AG08395 (cell line): ENCODE data around the gene MYH7.
"Not testable (repeated sequence)": the region's sequence is repeated elsewhere in the genome, so short reads cannot be mapped to it uniquely, and the experiment has no call there.

Experiments used
- DNase-seq: peaks from one replicate; pipeline ENCODE4 v3.0.0; 2012; ENCODE audit warnings: mixed read lengths, low spot score

Gene MYH7

DNA sequence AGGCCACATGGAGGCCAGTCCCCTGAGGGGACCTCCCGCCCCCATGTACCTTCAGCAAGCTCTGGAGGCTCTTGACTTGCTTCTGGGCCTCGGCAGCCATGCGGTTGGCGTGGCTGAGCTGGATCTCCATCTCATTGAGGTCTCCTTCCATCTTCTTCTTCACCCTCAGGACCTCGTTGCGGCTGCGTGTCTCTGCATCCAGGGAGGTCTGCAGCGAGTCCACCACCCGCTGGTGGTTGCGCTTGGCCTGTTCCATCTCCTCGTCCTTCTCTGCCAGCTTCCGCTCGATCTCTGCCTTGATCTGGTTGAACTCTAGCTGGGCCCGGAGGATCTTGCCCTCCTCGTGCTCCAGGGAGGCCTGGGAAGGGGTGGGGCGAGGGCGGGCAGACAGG lies 49.2 kb downstream of the MYH7 start:
- not testable (repeated sequence) for DNase-seq

DNA sequence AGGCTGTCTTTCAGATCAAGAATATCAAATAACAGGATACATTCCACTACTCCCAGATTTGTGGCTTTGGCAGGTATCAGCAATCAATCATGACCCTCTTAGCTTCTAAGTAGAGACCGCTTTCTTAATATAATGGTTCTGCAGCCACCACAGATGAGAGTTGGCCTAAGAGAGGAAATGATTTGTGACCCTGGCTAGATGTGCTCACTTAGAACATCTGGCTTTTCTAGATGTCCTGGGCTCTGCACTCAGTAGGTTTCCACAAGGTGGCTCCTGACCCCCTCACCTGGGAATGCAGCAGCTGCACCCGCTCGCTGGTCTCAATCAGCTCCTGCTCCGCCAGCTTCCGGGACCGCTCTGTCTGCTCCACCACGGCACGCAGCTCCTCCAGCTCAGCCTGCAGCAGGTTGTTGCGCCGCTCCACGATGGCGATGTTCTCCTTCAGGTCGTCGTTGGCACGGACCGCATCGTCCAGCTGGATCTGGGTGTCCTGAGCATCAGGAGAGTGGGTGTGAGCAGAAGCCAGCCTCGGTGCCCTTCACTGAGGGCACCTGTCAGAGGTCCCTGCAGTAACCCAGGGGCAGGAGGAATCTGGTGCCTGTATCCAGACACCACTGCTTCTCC lies 49.7 kb downstream of the MYH7 start:
- no peak for DNase-seq

DNA sequence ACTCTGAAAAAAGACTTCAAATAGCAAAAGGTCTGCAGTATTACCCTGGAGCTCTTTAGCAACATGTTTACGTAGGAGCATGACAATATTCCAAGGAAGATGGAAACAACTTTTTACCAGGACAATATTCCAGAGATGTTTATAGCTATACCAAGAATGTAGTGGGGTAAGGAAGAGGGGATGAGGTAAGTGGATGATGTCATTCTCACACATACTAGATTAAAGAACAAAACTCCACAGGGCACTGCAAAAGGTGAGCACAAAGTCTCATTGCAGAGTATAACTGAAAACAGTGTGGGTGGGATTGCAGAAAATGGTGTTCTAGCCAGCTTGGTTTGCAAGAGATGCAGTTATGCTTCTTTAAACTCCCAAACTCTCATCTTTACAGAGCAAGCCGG lies 50.2 kb downstream of the MYH7 start:
- no peak for DNase-seq

DNA sequence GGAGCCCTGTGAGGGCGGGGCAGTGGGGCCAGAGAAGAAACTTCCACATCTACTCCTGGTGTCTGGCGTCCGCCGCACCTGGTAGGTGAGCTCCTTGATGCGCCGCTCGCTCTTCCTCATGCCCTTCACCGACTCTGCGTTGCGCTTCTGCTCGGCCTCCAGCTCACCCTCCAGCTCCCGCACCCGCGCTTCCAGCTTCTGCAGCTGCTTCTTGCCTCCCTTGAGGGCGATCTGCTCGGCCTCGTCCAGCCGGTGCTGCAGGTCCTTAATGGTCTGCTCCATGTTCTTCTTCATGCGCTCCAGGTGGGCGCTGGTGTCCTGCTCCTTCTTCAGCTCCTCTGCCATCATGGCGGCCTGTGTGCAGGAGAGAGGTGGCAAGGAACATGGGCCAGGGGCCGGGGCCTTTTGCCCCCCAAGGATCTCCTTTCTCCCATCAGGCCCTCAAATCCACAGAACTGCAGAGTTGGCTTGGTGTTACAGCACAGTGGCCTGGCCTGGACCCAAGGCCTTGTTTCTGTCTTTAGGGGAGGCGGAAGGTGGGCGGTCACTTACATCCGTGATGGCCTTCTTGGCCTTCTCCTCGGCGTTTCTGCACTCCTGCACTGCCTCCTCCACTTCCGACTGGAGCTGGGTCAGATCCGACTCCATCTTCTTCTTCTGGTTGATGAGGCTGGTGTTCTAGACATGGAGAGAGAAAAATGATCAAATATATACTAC lies 50.9 kb downstream of the MYH7 start:
- no peak for DNase-seq

DNA sequence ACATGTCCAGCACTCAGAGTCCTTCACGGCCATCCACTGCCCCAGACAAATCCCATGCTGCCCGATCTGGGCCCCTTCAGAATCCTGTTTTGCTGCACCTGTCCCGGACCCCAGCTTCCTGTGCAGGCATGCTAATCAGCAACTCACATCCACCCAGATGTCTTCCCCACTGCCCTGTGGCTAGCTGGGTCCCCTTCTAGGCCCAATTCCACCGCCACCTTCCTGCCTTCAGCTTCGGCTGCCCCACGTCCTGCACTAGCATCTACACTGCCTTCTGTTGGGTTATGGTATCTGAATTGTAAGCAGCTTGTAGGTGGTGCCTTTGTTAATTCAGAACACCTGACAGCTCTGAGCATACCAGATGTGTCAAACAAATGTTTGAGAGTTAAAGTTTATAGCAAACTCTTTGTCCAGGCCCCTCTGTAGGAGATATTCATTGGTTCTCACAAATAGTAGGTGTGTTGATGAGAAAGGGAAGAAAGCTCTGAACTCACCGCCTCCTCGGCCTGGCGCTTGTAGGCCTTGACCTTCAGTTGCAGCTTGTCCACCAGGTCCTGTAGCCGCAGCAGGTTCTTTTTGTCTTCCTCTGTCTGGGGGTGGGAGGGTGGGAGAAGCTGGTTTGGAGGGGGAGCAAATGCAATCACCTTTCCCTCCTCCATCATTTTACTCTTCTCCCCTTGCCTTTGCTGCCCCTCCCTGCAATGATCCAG lies 52.6 kb downstream of the MYH7 start:
- no peak for DNase-seq

DNA sequence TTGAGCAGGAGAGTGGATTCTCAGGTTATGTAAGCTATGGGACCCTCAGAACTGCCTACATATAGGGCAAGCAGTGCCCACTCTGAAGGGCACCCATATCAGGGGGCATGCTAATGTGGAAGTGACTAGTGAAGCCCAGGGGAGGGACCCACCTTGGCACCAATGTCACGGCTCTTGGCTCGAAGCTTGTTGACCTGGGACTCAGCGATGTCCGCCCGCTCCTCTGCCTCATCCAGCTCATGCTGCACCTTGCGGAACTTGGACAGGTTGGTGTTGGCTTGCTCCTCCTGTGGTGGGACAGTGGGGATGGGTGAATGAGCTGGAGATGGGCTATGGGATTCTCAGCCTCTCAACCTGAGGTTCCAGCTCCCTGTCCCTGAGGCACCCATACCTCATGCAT lies 53.2 kb downstream of the MYH7 start:
- no peak for DNase-seq

DNA sequence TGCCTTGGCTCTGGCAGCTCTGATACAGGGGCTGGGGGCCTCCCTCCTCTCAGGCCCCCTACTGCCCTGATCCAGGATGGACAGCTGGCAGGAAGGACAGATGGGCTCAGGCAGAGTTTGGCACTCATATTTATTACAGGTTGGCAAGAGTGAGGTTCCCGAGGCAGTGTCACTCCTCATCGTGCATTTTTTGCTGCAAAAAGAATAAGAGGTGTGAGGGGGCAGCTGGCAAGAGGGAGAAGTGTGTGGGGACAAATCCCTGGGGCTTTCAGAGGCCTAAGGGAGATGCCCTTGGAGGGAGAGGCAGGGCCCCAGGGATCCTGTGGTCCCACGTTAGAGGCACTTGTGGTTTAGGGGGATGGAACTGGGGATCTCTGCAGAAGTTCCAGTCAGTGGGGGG lies 53.6 kb downstream of the MYH7 start:
- no peak for DNase-seq

DNA sequence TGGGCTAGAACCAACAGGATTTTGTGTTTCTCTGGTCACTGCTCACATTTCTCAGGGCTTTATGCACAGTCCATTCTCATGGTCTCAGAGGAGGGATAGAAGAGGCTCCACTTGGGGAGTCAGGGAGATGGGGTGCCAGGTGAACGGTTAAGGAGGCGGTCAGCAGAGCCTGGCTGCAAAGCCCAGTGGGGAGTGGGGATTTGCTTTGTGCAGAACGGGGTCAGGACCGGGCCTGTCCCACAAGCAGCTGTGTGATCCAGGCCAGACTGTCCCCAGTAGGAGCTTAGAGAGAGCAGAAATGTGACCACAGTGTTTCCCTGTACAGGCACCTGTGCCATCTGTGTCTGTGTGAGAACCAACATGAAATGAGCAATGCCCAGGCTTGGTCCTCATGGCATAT lies 54.5 kb downstream of the MYH7 start:
- DNase-seq = no peak

DNA sequence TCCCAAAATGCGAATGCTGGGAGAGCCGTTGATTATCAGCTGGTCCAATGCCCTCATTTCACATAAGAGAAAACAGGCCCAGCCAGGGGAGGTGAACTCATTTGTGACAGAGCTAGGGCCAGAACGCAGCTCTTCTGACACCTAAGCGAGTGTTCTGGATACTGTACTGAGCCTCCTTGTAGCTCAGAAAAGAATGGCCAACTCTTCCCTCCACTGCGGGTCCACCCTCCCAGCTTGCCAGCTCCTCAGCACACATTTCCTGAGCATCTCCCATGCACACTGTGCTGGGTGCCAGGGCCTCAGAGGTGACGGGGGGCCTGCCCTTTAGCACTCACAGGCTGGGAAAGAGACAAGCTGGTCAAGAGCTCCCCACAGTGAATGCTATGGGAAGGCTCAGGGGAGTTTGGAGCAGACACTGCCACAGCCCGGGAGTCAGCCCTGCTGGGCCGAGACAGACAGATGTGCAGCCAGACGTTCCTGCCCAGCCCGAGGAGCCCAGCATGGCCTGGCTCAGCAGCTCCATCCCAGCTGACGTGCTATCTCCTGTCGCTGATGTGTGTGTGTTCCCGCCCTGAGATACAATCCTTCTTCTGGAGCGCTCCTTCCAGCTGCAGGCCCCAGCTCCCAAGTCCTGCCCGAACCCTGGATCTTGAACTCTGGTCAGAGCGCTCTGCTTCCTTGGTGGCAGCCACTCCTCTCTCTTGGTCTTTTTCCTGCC lies 55.1 kb downstream of the MYH7 start:
- DNase-seq = no peak

DNA sequence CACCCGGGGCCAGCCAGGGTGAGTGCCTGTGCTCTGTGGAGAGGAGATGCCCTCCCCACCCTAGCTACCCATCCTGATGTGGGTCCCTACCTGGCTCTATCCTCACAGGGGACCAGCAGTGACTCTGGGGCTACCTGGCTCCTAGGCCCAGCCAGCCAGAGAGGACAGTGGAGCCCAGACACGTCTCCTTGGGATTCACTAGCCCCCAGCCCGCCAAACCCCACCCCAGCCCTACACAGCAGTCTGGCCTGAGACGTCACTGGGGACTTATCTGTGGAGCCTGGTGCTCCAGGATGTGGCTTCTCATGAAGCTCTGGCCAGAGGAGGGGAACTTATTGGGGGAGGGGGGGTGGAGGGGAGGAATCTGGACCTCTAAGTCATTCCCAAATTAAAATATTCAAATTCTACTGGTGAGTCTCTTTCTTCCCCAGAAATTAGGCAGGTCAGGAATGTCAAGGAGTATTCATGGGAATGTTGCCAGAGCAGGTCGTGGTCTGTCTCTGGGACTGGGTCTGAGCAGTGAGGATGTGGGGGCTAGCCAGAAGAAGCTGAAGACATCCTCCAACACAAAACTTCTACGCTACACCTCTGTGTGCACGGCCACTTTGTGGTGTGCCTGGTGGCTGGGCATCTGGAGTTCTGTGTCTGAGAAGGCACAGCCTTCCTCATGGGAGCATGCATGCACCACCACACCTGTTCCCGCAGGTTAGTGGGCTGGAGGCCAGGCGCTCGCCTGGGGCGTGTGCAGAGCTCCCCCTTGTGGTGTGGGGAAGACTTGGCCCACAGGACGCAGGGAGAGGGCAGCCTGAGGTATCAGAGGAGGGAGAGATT lies 55.9 kb downstream of the MYH7 start:
- DNase-seq = peak; percentile 74

DNA sequence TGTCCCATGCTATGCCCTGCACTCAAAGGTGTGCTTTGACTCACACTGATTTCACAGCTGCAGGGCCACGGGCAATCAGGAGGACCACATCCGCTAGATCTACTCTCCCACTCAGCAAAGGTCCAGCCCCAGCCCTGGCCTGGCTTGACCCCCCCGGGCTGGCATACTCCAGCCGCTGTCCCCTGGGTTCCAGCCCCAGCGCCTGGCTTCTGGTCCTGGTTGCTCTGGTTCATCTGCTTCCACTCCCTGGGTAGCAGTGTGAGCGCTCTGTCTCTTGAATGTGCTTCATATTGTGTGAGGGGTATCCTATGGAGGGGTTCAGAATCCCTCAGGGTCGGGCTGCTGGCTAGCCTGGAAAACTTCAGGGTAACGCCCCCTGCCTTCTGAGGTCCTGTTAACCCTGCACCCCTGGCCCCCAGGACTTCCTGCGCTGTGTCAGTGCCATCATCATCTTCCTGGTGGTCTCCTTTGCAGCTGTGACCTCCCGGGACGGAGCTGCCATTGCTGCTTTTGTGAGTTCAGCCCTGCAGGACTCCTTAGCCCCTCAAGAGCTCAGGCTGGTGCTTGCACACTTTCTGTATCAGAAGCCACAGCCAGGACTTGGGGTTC lies 56.7 kb downstream of the MYH7 start:
- no peak for DNase-seq

DNA sequence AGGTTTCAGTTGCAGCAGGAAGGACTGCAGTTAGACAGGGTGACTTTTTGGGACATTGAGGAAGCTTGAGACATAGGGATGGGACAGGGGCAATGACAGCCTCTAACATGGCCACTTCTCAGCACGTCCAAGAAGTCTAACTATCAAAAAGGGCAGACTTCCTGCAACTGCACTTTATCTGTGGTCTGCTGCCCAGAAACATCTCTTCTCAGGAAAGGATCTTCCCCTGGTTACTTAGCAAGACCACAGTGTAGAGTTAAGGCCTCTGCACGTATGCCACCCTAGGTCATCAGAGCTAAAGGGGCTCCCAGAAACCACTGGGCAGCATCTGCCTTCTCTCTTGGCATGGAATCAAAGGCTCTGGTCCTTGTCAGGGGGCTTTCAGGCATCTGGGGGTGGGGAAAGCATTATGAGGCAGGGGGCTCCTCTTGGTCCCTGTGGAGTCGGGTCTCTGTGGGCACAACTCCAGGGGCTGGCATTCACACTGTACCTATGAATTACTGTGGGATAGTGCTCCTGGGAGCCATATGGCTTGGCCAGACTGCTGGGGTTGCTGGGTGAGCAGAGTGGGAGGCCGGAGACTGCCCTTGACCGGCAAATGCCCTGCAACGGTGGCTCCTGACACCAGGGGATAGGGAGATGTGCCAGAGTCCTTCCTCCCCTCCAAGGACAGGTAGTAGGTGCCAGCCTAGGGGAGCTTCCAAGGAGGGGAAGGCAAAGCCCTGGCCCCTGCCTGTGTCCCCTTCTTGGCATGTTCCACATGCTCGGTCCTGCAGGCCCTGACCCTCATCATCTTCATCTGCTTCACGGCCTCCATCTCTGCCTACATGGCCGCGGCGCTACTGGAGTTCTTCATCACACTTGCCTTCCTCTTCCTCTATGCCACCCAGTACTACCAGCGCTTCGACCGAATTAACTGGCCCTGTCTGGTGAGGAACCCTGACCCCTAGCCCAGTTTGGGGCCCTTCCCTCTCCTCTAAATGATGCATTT lies 57.6 kb downstream of the MYH7 start:
- DNase-seq = no peak

DNA sequence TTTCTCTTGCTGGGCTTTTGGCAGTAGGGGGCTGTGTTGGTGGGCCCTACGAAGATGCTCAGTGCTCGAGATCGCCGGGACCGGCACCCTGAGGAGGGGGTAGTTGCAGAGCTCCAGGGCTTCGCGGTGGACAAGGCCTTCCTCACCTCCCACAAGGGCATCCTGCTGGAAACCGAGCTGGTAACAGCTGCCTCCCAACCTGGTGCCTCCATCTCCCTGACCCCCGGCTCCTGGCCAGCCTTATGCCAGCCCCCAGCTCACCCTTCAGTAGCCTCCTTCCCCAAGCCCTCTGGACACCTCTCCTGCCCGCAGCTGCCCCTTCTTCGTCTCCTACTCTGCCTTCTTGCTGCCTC lies 58.3 kb downstream of the MYH7 start:
- DNase-seq = no peak

DNA sequence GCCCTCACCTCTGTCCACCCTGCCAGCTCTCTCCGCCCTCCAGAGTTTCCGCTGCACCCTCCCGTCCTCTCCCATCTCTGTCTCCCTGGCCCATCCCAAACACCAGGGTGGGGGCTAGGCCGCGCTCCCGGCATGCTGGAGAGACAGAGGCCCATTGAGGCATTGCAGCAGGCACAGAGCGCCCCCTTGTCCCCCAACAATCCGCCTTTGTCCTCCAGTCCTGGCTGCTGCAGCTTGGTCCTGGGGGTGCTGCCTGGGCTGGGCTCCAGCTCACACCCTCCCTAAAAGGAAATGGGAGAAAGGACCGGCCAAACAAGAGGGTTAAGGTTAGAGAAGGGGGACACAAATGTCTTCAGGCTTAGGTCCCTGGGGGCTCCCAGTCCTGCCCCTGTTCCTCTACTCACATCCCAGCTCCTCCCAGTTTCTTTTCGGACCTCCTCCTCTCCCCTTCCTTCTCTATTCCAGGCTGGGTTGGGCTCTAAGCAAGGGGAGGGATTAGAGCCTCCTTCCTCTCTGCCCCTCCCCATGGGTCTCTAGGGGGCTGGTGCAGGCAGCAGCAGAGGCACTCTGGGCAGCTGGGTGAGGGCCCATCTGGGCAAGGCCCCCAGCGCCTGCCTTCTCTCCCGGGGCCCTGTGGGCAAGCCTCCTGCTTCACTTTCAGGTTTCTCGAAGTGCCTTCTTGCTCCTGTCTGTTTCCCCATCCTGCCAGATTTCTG lies 58.8 kb downstream of the MYH7 start, which contains the start of gene CMTM5:
CMTM5 (plus strand) TSS at position 565 of the 716 bp plus-strand sequence. CDS start 206 bp downstream, outside the sequence.
- no peak for DNase-seq

DNA sequence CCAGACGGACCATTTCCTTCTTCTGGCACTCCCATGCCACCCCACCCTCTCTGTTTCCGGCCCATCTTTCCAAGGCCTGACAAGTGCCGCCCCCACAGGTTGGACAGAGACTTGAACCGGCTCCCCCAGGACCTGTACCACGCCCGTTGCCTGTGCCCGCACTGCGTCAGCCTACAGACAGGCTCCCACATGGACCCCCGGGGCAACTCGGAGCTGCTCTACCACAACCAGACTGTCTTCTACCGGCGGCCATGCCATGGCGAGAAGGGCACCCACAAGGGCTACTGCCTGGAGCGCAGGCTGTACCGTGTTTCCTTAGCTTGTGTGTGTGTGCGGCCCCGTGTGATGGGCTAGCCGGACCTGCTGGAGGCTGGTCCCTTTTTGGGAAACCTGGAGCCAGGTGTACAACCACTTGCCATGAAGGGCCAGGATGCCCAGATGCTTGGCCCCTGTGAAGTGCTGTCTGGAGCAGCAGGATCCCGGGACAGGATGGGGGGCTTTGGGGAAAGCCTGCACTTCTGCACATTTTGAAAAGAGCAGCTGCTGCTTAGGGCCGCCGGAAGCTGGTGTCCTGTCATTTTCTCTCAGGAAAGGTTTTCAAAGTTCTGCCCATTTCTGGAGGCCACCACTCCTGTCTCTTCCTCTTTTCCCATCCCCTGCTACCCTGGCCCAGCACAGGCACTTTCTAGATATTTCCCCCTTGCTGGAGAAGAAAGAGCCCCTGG lies 59.8 kb downstream of the MYH7 start:
- no peak for DNase-seq

DNA sequence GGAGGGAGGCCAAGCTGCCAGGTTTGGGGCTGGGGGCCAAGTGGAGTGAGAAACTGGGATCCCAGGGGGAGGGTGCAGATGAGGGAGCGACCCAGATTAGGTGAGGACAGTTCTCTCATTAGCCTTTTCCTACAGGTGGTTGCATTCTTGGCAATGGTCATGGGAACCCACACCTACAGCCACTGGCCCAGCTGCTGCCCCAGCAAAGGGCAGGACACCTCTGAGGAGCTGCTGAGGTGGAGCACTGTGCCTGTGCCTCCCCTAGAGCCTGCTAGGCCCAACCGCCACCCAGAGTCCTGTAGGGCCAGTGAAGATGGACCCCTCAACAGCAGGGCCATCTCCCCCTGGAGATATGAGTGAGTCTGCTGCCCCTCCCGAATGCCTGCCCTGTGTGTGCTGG lies 62.4 kb downstream of the MYH7 start:
- no peak for DNase-seq

DNA sequence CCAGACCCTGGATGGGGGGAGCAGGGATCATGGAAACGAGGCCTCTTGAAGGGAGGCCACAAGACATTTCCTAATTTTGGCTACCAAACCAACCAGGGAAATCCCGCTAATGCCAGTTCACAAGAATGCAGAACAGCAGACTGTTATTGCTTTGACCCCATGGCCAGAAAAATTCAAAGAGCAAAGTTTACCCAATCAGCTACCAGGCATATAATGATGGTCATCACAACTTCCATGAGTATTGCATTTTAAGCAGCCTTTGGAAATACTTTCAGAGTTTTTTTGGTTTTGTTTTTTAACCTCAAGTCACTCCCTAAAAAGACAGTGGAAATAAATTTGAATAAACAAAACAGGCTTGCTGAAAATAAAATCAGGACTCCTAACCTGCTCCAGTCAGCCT lies 63.0 kb downstream of the MYH7 start, which contains the start of gene IL25:
IL25 (plus strand) TSS at position 301 of the 400 bp plus-strand sequence.
- DNase-seq = no peak

DNA sequence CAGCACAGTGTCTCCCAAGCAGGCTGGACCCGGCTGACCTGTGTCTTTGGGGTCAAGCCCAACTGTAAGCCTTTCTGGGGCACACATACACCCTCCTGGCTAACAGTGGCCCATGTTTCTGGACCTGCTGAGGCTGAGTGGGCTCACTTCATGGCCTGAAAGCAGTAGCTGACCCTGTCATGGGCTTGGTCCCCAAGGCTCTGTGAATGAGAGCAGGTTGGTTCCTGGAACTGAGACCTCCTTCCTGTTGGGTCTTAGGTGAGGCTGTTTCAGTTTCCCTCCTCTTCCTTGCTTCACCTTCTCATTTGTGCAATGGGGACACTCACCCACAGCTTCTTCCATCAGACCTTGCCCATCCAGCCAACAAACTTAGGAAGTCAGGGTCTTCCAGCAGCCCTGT lies 63.6 kb downstream of the MYH7 start:
- no peak for DNase-seq

DNA sequence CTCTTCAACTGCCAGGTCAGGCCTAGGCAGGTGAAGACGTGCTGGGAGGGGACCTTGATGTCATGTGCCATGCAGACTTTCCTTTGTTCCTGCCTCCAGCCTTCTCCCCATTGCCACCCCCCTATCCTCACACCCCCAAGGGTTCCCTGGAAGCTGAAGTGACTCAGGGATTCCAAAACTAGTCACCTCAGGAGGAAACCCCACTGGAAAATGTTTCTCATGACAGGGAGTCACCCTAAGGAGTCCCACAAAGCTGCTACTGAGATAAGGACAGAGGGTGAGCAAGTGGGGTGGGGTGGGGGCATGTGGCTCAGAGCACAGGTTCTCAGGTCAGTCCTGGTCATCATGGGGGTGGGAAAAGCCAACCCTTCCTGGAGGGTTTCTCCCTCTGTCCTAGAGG lies 65.2 kb downstream of the MYH7 start:
- no peak for DNase-seq
